Measurements from ENCODE around the gene CKAP2L.

CKAP2L gene

DNA sequence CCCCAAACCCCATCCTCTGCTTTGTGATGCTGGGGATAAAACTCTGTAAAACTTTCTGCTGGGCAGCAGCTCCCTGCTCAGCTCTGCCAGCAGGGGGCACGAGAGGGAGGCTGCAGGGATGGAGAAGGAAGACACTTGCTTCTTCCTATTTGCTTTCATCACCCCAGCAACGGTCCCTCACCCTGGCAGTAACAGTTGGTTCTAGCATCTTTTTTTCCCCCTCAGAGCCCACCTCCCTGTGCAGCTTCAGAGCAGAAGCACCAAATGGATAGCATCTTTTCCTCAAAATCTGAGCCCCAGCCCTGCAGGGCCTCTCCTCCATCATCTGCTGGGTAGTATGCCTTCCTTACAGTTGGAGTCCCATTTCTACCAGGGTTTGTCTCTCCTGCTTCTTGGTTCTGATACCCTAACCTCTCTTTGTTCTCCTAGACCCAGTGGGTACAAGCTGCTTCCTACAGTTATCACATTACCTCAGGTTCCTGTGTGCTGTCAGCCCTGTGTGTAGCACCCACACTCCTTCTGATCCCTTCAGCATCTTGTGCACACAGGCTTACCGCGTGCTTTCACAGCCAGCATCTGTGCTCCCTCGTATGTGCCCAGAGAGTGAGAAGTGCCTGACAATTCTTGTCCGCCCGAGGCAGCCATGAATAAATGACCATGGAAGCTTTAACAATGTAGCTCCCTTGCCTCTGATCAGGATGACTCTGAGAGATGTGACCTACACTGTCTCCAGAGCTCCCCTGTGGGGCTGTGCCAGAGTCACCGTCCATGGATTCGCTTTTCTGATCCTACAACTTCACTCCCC, 14.5 kb downstream of the CKAP2L start:
- ChIA-PET CTCF (interaction anchor here (0.6 to 3.3 kb wide), 11 partner anchors 10 to 199 kb away, joined by 3 to 37 read pairs (median 3); no protein-coding TSS in a partner anchor), POLR2A (no interaction called here)
- DNase-seq (ENCODE audit: extremely low spot score): peak; percentile 76
- no peak for TF ChIP-seq FOXM1 (IDR thresholded peaks at IDR 0.05; ENCODE audit: borderline replicate concordance)

DNA sequence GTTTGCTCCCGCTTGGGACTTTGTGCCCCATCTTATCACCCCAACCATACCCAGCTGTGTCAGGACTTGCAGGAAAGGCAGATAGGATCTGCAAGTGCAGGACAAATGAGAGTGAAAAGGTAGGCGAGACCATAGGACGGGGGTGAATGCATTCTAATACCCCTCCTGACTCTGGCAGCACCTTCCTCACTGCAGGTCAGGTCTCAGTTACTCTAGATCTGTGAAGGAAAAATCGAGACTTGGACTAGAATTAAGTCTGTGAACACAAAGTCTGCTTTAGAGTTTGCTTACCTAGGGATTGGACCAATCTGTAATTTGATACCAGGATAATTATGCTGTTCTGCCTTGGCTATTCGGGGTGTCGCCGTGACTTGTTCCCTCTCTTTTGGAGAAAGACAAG, 23.9 kb downstream of the CKAP2L start:
- no peak for DNase-seq (ENCODE audit: extremely low spot score)
- TF ChIP-seq FOXK2 (IDR thresholded peaks at IDR 0.05) (no peak), ZNF384 (IDR thresholded peaks at IDR 0.05) (no peak), TARDBP (IDR thresholded peaks at IDR 0.05) (no peak), NFRKB (IDR thresholded peaks at IDR 0.05) (no peak), ARNT (IDR thresholded peaks at IDR 0.05) (no peak), SP1 (IDR thresholded peaks at IDR 0.05) (no peak), ELF4 (IDR thresholded peaks at IDR 0.05) (no peak), BHLHE40 (IDR thresholded peaks at IDR 0.05; ENCODE audit: borderline replicate concordance) (no peak), L3MBTL2 (conservative IDR thresholded peaks at IDR 0.05) (no peak), CTBP1 (IDR thresholded peaks at IDR 0.05; ENCODE audit: borderline replicate concordance) (no peak), LEF1 (IDR thresholded peaks at IDR 0.05; ENCODE audit: borderline replicate concordance) (no peak), HDGF (IDR thresholded peaks at IDR 0.05; ENCODE audit: borderline replicate concordance) (no peak), FOXM1 (IDR thresholded peaks at IDR 0.05; ENCODE audit: borderline replicate concordance) (no peak), SUZ12 (IDR thresholded peaks at IDR 0.05) (no peak), FOXA1 (IDR thresholded peaks at IDR 0.05) (no peak)
- TF ChIP-seq, protein P1, sequence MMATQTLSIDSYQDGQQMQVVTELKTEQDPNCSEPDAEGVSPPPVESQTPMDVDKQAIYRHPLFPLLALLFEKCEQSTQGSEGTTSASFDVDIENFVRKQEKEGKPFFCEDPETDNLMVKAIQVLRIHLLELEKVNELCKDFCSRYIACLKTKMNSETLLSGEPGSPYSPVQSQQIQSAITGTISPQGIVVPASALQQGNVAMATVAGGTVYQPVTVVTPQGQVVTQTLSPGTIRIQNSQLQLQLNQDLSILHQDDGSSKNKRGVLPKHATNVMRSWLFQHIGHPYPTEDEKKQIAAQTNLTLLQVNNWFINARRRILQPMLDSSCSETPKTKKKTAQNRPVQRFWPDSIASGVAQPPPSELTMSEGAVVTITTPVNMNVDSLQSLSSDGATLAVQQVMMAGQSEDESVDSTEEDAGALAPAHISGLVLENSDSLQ (IDR thresholded peaks at IDR 0.05): no peak
- ChIA-PET POLR2A (no interaction called here), CTCF (interaction anchor here (0.7 to 2.4 kb wide), 3 partner anchors 9 to 458 kb away, joined by 3 to 10 read pairs (median 4); no protein-coding TSS in a partner anchor)

DNA sequence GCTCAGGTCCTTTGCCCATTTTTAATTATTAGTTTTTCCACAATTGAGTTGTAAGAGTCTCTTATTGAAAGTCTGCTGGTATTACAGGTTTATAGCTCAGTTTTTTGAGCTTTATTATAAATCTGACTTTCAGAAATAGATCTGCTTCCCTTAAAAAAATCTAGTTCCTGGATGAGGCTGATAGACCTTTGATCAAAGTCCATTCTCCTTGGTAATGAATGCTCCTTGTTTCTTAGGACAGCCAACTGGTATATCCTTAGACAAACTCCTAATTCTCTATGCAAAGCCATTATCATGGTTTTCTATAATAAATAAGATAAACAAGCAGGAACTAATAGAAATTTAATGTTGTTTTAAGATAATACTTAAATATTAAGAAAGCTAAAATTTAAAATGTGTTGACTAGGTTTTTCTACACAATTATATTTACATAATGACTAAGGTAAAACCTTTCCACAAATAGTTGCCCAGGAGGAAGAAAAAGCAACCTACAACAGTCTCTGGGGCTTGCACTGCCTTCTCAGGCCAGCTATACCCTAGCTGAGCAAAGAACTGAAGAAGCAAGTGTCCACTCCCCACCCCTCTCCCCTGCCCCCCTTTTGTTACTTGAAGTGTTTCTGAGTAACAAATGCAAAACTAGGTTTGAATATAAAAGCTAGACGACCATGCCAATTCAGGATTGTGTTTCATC, 26.7 kb downstream of the CKAP2L start:
- DNase-seq (ENCODE audit: extremely low spot score): no peak
- POLR2A ChIA-PET: no interaction called here
- CTCF ChIA-PET: interaction anchor here (1.3 to 1.5 kb wide), 3 partner anchors 11 to 204 kb away, joined by 3 read pairs; no protein-coding TSS in a partner anchor
- TF ChIP-seq SP1 (IDR thresholded peaks at IDR 0.05) (no peak), SUZ12 (IDR thresholded peaks at IDR 0.05) (no peak), ELF4 (IDR thresholded peaks at IDR 0.05) (no peak), NFRKB (IDR thresholded peaks at IDR 0.05) (no peak), CTBP1 (IDR thresholded peaks at IDR 0.05; ENCODE audit: borderline replicate concordance) (no peak), TARDBP (IDR thresholded peaks at IDR 0.05) (no peak), ARNT (IDR thresholded peaks at IDR 0.05) (no peak), FOXK2 (IDR thresholded peaks at IDR 0.05) (no peak), ZNF384 (IDR thresholded peaks at IDR 0.05) (no peak)

DNA sequence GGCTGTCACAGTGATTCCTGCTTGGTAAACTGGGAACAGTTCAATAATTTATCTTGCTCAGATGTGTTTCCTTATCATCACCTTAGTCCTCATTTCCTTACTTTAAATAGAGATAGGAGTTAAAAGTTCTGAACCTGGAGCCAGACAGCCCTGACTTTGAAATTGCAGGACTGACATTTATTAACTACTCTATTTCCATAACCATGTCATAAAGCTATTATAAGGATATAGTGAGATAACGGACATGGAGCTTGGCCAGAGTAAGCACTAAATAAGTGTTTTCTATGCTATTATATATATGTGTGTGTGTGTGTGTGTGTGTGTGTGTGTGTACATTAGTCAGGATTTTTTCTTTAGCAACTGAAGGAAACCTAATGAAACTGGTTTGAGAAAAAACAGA, 30.5 kb downstream of the CKAP2L start:
- ChIA-PET POLR2A (no interaction called here), CTCF (no interaction called here)
- no peak for TF ChIP-seq BHLHE40 (IDR thresholded peaks at IDR 0.05; ENCODE audit: borderline replicate concordance)
- TF ChIP-seq FOXM1 (IDR thresholded peaks at IDR 0.05; ENCODE audit: borderline replicate concordance): no peak
- no peak for DNase-seq (ENCODE audit: extremely low spot score)

DNA sequence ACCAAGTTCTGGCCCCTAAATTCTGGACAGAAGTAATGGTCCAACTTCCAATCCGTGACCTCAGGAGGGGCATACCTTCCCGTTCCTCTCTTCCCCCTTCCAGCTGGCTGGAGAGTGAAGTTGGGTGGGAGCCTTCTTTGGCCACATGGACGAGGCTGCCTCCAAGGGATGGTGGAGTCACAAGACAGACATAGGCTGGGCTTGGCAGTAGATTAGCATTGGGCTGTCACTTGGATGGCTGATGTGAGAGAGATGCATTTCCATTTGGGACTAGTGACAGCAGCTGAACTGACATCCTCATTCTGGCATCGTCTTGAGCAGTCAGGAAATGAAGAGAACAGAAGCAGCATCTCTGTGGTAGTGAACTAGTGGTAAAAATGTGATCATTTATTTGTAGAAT, 31.0 kb downstream of the CKAP2L start:
- no peak for DNase-seq (ENCODE audit: extremely low spot score)
- no peak for TF ChIP-seq L3MBTL2 (conservative IDR thresholded peaks at IDR 0.05)
- no peak for TF ChIP-seq ELF4 (IDR thresholded peaks at IDR 0.05)
- no peak for TF ChIP-seq FOXM1 (IDR thresholded peaks at IDR 0.05; ENCODE audit: borderline replicate concordance)
- no peak for TF ChIP-seq SP1 (IDR thresholded peaks at IDR 0.05)
- POLR2A ChIA-PET: no interaction called here
- CTCF ChIA-PET: no interaction called here

DNA sequence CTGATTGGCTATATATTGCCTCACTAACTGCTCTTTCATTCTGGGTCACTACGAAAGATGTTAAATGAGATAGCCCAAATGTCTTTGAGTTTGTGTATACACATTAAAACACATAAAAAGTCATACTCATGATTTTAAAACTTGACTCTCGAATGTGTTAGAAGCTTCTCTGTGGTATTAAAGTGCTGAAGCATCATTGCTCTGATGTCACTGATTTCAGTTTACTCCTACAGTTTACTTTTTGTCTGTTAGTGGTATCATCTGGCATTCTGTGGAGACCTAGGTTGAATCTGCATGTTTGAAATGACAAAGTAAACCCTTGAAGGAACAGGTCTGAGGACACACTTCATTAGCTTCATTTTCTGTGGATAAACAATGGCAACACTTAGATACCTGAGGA, 32.9 kb downstream of the CKAP2L start:
- no peak for DNase-seq (ENCODE audit: extremely low spot score)
- ChIA-PET POLR2A (no interaction called here), CTCF (interaction anchor here (0.7 kb wide), 1 partner anchor 17 kb away, joined by 3 read pairs; no protein-coding TSS in a partner anchor)
- TF ChIP-seq FOXA1 (IDR thresholded peaks at IDR 0.05) (no peak), FOXK2 (IDR thresholded peaks at IDR 0.05) (no peak), ZNF384 (IDR thresholded peaks at IDR 0.05) (no peak), ELF4 (IDR thresholded peaks at IDR 0.05) (no peak), LEF1 (IDR thresholded peaks at IDR 0.05; ENCODE audit: borderline replicate concordance) (no peak), CTBP1 (IDR thresholded peaks at IDR 0.05; ENCODE audit: borderline replicate concordance) (no peak)
- TF ChIP-seq, protein P1 (IDR thresholded peaks at IDR 0.05): no peak

DNA sequence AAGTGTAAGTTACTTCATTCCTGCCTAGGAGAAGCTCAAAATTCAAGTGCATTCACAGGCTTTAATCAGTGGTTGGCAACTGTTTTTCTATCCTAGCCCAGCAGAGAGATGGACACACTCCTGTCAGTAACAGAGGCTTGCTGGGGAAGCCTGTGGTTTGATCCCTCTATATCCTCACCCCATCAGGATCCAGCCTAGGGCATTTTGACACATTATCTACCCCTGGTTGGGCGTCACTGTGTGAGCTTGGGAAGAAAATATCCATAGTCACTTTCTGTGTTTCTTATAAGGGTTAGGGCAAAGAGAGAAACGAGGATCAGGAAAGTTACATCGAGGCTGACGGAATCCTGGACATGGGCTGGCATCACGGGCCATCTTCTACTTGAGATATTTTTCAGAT, 33.6 kb downstream of the CKAP2L start:
- ChIA-PET POLR2A (no interaction called here), CTCF (interaction anchor here (0.7 to 1.5 kb wide), 2 partner anchors 17 to 19 kb away, joined by 3 read pairs; no protein-coding TSS in a partner anchor)
- no peak for DNase-seq (ENCODE audit: extremely low spot score)
- TF ChIP-seq, protein P1 (IDR thresholded peaks at IDR 0.05): no peak
- TF ChIP-seq BHLHE40 (IDR thresholded peaks at IDR 0.05; ENCODE audit: borderline replicate concordance) (no peak), ARNT (IDR thresholded peaks at IDR 0.05) (no peak), ELF4 (IDR thresholded peaks at IDR 0.05) (no peak), LEF1 (IDR thresholded peaks at IDR 0.05; ENCODE audit: borderline replicate concordance) (no peak), FOXK2 (IDR thresholded peaks at IDR 0.05) (no peak), L3MBTL2 (conservative IDR thresholded peaks at IDR 0.05) (no peak), SP1 (IDR thresholded peaks at IDR 0.05) (no peak), FOXM1 (IDR thresholded peaks at IDR 0.05; ENCODE audit: borderline replicate concordance) (no peak), CTBP1 (IDR thresholded peaks at IDR 0.05; ENCODE audit: borderline replicate concordance) (no peak), ZNF384 (IDR thresholded peaks at IDR 0.05) (no peak), HDGF (IDR thresholded peaks at IDR 0.05; ENCODE audit: borderline replicate concordance) (no peak), TARDBP (IDR thresholded peaks at IDR 0.05) (no peak), SUZ12 (IDR thresholded peaks at IDR 0.05) (no peak), FOXA1 (IDR thresholded peaks at IDR 0.05) (no peak), NFRKB (IDR thresholded peaks at IDR 0.05) (no peak)
